NCI-H2227 (cell line): ENCODE measurements around the gene NTN1.

Experiments
- DNase-seq: peaks from one replicate; lab custom pipeline; 2025; ENCODE audit not compliant: unreplicated experiment; lab: John Stamatoyannopoulos, UW

The NTN1 gene

GRCh38 chr17:9187828-9188227 lies 166.5 kb downstream of the NTN1 start:
- DNase-seq: no peak

DNA sequence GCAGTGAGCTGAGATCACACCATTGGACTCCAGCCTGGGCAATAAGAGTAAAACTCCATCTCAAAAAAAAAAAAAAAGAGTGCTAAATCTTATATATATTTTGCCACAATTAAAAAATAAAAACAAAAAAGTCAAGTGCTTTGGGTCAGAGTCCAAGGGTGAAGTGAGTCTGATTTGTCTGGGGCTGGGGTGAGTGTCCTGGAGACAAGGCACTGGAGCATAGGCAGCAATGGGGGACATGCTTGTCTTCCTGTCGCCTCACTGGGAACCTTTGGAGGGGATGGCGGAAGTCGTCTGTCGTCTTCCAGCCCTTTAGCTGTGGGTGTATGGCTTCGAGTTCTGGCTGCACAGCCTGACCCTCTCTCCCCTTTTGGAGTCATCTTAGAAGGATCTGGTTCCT lies 167.1 kb downstream of the NTN1 start:
- no peak for DNase-seq

- DNase-seq: no peak
Observed at GRCh38 chr17:9189870-9190269, 168.6 kb downstream of the NTN1 start.

GRCh38 chr17:9192010-9192409 lies 170.7 kb downstream of the NTN1 start:
- no peak for DNase-seq

- no peak for DNase-seq
Observed at GRCh38 chr17:9195411-9195810, 174.1 kb downstream of the NTN1 start.

GRCh38 chr17:9195961-9196670 lies 174.8 kb downstream of the NTN1 start:
- DNase-seq: peak; percentile 6

- DNase-seq: no peak
Observed at GRCh38 chr17:9199571-9200551, 178.6 kb downstream of the NTN1 start.

DNA sequence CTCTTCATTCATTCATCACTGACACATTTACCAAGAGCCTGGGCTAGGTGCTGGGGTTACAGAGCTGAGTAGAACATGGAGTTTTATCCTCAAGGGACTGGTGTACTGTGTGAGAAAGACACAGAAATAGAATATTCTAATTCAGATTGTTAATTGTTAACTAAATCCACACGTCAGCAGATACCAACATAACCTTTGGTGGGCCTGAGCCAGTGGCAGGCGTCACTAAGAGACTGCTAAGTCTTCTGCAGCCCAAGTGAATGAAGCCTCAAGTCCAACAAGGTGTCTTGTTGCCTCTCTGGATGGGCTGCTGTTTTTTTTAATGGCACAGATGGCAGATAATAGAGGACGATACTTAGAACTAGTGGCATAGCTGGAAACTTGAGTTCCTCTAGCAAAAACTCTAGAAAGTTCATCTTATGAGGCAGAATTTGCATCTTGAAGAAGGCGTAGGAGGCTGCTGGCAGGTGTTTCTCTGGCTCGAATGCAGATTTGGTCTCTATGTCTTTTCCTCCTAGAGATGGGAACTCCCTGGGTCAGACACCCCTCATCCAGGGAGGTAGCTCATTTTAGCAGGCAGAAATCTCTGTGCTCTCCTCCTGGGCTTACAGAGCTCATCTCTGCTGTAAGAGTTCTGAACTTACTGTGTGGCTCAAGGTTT lies 179.5 kb downstream of the NTN1 start:
- DNase-seq: no peak

GRCh38 chr17:9202532-9202931 lies 181.2 kb downstream of the NTN1 start:
- DNase-seq: no peak

DNA sequence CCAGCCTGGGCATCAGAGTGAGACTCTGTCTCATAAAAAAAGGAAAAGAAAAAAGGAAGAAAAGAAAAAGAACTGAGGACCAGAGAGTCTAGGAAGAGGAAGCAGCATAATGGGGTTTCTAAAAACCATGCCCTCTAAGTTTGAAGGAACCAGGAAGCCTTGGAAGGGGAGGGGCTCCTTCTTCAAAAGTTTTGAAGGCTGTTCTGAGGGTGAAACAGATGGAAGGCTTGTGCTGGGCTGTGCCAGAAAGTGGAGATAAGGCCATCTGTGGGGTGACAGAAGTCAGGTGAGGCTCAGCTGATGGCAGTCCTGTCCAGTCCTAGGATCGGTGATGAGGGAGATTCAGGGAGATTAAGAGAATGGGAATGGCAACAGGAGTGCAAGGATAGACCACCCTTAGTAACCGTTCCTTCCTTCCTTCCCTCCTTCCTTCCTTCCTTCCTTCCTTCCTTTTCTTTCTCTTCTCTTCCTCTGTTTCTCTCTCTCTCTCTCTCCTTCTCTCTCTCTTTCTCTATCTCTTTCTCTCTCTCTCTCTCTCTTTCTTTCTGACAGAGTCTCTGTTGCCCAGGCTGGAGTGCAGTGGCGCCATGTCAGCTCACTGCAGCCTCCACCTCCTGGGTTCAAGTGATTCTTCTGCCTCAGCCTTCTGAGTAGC lies 182.6 kb downstream of the NTN1 start:
- no peak for DNase-seq

DNA sequence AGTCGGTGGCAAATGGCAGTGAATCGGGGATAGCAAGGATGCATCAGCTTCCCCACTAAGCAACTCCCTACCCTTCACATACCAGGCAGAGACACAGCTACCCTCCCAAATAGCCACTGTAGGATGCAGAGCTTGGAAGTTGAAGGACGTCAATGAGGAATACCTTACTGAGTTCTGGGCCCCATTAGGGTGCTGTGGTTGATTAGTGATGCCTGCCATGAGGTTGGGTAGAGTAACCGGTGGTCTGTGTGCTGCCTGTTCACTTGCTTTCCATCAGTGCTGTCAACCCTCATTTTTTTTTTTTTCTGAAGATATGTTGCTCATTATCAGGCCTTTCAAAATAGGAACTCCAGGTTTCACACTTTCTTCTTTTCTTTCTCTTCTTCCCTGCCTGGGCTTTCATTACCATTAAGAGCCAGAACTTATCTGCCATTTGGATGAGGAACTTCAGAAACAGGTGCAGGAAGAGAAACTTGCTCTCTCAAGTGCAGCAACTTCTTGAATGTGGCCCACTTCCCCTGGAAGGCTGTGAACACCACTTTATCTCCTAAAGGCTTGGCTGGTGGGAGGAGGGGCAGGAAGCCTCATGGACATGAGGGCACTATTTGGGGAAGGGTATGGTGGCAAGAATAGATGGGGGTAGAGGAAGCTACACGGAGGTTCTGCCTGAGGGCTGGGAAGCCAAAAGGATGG lies 183.5 kb downstream of the NTN1 start:
- DNase-seq: no peak

- DNase-seq: no peak
Observed at GRCh38 chr17:9205520-9206409, 184.5 kb downstream of the NTN1 start.

- no peak for DNase-seq
Observed at GRCh38 chr17:9206410-9206703, 185.0 kb downstream of the NTN1 start.

DNA sequence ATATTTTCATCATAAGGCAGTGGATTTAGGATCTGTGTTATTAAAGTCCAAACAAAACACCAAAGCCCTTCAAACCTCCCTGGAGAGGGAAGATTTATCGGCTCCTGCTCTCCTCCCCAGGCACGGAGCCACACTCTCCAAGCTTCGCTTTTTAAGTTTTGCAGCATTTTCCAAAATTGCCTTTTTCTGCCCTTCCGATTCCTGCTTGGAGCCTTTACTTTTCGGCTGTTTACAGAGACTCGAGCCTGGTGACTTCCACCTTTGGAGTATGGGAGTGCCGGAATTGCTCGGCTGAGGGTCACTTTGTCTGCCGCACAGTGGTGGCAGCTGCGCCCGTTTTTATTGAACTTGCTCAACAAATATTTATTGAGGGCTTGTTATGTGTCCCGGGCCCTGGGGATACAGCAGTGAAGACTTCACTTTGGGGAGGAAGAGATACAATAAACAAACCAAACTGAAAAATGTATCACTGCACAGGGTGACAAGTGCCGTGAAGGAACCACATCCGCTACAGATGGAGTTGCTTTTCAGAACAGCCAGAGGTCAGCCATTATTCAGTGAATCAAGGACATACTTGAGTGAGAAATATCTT lies 185.5 kb downstream of the NTN1 start:
- peak; percentile 1 for DNase-seq

GRCh38 chr17:9208381-9209105 lies 187.2 kb downstream of the NTN1 start:
- no peak for DNase-seq

GRCh38 chr17:9209347-9209746 lies 188.0 kb downstream of the NTN1 start:
- no peak for DNase-seq

GRCh38 chr17:9209781-9210370 lies 188.6 kb downstream of the NTN1 start:
- DNase-seq: no peak

DNA sequence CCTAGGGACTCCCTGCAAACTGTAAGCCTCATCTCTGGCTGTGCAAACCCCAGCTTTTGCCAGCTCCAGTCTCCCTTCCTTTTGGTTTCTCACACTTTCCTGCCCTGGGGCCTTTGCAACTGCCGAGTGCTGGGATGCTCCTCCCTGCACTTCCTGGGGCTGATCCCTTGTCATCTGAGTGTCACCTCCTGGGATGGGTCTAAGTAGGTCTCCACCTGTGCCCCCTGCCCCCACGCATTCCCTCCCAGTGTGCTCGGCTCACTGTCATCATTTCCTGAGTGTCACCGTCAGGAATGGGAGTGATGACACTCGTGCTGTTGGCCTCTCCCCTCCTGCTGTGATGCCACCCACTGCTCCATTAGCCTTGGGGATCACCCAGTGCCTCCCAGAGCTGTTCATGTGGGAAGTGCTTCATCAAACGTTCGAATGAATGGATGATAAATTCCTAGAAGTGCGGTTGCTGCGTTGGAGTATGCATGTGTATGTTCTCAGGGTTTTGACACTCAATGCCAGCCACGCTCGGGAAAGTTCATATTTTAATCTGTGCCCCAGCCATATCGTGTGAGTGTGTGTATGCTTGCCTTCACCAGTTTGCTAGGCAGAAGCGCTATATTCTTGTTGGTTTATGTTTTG lies 189.9 kb downstream of the NTN1 start:
- DNase-seq: no peak
